Measurements from ENCODE around the gene OR52E6.

Gene OR52E6

DNA sequence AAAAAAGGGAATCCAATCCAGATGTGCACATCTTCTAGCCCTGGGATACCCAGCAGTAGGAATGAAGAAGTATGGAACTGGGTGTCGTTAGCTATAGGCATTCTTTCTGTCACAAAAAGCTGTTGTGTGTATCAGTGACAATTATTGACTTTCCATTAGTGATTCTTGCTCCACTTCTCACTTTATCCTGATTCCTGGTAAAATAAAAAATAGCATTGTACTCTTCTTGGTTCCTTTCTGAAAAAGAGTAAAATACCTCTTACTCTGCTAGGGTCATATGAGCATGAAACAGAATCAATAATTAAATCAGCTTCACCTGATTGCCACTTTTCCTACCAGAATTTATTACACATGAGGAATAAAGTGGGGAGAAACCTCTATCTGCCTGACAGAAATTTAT is at the start of gene OR52E6:
Gene OR52E6 (minus strand): TSS at position 101 of the 400 bp plus-strand sequence. CDS start 0 bp downstream, at position 101.
- DNase-seq, result no peak

DNA sequence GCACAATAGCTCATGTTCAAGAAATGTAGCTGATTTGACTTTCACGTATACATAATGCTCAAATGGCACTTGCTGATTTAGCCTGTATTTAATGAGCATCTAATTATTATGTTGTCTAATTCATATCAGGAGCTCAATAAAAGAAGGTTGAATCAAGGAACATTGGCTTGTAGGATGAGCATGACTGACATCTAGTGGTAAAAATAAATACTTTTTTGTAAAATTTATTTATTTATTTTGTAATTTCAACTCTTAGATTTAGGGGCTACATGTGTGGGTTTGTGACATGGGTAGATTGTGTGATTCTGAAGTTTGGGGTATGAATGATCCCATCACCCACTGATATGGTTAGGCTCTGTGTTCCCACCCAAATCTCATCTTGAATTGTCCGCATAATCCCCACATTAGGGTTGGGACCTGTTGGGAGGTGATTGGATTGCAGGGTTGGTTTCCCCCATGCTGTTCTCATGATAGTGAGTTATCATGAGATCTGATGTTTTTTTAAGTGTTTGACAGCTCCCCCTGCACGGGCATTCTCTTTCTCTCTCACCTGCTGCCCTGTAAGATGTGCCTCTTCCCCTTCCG is 49.6 kb upstream of the OR52E6 start:
- DNase-seq, result no peak

DNA sequence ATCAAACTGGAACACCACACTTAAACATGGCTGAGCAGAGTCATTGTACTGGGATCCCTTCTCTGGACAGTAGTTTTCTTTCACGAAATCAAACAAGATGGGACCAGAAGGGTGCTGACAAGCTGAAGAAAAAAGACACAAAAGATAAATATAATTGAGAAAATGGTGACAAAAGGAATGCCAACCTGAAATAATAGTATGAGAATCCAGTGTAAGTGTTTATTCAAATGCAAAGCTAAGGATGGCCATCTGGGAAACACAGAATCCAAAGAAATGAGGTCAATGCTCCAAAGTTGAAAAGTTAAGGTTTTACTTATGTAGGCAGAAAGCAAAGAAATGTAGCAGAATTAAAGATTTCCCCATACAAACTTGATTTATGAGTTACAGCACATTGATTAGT is 46.0 kb upstream of the OR52E6 start:
- no peak for DNase-seq

DNA sequence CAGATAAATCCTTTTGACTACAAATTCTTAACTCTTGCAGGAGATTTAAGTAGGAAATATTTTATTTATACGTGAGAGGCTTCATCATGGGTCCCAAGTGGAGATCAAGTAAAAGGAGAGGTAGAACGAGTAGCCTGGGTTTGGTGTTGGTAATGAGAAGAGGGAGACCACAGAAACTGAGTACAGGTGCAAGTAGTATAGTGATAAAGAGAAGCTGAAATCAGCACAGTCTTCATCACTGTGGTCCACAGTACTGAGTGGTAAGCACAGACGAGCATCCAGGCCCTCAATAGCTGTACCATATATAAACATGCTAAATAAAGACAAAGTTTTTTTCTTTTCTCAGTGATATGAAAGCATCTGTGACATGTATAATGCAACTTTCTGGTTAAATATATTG is 45.5 kb upstream of the OR52E6 start:
- no peak for DNase-seq

DNA sequence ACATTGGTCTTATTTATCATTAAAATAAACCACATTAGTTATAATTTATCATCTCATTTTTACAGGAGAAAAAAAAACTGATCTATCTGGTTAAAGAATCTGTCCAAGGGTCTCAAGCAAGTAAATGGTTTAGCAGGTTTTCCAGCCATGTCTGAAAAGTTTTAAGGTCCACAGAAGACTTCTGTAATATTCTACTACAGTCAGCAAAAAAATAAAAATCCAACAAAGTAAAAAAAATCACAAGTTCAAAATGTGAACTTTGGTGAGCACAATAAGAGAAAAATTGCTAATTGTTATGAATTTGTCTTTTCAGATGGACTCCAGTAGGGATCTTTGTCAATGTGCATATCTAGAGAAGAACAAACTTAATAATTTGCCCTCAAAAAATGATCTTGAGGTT is 40.1 kb upstream of the OR52E6 start:
- no peak for DNase-seq

DNA sequence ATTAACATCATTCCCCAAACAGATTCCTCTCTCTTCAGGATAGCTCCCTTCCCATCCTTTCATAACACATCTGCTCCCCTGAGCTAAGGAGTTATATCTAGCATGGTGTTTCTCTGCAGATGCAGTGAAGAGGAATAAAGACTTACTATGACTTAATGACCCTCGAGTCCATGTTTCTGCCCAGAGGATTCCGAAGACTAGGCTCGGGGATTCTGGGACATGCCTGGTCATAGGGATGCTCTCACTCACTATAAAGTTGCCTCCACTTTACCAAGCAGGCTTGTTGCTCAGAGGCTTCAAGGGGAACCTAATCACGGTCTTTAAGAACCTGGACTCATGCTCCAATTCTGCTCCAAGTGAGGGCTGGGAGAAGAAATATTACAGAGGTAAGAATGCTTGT is 38.6 kb upstream of the OR52E6 start, which contains the start of gene OR52E4:
Gene OR52E4 (plus strand): TSS at position 301 of the 400 bp plus-strand sequence. CDS start 3,664 bp downstream, outside the sequence.
- no peak for DNase-seq

DNA sequence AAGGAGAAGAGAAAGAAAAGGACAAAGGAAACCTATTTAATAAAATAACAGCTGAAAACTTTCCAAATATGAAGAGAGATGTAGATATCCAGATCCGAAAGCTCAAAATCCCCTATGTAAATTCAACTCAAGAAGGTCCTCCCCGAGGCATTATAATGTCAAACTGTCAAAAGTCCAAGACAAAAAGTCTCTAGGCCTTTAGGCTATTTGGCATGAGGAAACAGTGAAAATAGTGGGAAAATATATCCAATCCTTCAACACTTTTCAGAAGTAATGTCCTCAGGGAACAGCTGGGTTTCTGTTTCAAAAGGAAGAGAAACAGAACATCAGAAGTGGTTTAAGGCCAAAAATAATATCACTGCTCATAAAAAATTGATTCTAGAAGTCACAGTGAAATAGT is 36.9 kb upstream of the OR52E6 start:
- DNase-seq, result no peak

DNA sequence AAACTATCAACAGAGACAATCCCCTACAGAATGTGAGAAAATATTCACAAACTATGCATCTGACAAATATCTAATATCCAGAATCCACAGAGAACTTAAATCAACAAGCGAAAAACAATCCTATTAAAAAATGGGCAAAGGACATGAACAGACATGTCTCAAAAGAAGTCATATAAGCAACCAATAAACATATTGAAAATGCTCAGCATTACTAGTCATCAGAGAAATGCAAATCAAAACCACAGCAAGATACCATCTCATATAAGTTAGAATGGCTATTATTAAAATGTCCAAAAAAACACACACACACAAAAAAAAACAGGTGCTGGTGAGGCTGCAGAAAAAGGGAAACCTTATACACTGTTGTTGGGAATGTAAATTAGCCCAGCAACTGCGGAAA is 24.1 kb upstream of the OR52E6 start:
- DNase-seq, result no peak

DNA sequence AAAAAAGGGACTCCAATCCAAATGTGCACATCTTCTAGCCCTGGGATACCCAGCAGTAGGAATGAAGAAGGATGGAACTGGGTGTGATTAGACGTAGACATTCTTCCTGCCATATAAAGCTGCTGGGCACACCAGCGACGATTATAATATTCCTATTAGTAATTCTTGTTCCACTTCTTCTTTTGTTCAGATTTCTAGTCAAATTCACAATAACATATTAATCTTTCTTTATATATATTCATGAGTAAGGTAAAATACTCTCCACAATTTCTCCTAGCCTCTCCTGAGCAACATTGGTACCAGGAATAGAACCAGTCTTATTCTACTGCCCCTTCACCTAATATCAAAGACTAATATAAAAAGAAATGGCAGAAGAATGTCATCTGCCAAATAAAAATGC is 15.9 kb upstream of the OR52E6 start, which contains the start of gene OR52E8:
Gene OR52E8 (minus strand): TSS at position 101 of the 400 bp plus-strand sequence. CDS start 0 bp downstream, at position 101.
- DNase-seq, result no peak

DNA sequence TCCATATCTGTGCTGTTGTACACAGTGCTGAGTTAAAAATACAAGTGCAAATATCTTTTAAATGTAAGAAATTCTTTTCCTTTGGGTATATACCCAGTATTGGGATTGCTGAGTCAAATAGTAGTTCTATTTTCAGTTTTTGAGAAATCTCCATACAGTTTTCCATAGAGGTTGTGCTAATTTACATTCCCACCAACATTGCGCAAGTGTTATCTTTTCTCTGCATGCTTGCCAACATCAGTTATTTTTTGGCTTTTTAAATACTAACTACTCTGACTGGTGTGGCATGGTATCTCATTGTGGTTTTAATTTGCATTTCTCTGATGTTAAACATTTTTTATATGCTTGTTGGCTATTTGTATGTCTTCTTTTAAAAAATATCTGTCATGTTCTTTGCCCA is 9.3 kb upstream of the OR52E6 start:
- DNase-seq, result no peak

DNA sequence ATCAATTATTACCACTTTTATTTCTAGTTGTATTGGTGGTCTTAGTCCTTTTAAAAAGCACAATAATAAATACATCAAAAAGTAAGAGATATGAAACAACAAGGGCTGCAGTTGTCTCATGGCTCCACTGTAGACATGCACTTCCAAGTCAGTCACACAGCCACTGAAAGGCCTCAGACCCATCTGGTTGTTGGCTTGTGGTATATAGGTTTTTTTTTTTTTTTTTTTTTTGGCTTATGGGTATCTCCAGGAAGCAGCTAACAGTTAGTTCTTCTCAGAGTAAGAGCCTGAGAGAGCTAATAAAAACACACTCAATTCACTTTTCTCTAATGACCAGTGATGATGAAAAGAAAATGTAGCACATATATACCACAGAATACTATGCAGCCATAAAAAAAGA is 6.0 kb upstream of the OR52E6 start:
- no peak for DNase-seq

DNA sequence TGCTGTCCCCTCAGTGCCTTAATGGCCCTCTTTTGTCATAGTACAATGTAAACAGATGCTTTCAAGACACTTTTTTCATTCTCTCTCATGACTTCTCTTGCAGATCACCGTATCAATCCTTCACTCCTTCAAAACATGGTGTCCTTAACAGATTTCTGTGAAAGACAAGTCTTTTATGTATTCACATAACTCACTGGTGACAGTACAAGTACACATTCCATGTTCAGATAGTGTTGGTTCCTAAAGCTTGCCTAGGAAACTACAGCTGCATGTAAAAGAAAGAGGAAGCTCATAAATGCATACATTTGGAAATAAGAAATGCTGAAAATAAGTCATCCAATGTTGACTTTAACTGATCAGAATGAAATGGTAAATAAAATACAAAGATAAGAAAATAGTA is 5.0 kb upstream of the OR52E6 start:
- no peak for DNase-seq

DNA sequence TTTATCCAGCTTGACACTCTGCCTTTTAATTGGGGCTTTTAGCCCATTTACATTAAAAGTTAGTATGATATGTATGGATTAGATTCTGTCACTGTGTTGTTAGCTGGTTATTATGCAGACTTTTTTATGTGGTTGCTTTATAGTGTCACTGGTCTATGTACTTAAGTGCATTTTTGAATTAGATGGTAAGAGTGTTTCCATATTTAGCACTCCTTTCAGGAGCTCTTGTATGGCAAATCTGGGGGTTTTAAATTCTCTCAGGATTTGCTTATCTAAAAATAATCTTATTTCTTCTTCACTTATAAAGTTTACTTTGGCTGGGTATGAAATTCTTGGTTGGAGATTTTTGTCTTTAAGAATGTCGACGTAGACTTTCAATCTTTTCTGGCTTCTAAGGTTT is 4.0 kb downstream of the OR52E6 start:
- no peak for DNase-seq

DNA sequence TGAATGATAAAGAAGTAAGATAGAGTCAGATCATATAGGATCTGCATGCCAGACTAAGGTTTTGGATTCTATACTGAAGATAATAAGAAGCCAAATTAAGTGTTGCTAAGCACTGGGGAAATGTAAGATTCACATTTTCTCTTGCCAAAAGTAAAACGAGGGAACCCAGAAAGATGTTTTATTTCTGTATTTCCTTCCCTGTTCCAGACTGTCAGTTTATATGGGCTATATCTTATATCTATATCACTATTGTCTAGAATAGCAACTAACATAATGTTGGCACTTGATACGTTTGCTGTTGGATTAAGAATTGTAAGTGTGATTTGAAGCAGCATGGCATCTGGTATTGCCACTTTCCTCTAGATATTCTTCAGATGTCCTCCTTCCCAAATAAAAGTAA is 8.3 kb downstream of the OR52E6 start:
- DNase-seq, result no peak

DNA sequence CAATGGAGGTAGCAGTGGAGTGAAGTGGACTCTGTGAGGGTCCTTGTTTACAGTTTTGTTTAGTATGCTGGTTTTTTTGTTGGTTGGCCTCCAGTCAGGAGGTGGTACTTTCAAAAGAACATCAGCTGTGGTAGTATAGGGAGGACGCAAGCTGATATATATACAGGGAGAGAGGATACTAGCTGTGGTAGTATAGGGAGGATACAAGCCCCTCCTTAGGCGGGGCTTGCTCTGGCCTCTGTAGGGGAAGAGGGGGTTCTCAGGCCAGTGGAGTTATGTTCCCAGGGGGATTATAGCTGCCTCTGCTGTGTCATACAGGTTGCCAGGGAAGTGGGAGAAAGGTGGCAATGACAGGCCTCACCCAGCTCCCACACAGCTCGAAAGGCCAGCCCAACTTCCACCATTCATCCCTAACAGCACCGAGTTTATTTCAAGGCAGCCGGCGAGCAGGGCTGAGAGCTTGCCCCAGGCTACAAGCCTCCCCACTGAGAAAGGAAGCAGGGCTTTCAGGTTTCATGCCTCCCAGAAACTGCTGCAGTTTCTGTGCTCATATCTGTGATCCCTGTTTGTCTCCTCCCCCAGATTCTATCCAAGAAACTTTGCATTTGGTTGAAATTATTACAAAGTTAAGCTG is 10.4 kb downstream of the OR52E6 start:
- DNase-seq, result no peak

DNA sequence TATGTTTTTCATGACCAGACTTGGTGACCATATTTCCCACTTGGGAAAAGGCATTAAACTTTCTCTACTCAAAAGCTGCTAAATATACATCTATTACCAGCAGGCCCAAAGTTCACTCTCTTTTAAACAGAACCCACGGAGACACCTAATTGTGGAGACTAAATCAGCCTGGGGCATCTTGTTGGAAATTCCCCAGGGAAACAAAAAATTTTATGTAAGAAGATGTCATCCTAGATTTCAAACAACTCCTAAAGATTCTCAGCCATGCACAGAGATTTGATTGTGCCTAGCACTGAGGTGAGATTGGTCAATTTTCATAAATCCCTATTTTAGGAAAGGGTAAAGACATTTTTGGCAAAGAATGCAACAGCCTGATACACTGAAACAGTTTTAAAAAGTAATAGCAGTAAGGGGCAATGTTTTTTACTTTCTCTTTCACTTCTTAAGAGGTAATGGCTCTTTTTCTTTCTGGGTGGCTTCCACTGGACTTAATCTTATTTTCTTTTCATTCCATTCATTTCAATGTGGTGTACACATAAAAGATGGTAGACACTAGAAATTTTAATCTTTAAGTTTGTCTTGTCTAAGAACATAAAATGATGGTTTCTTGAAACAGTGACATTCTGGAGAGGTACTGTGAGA is 23.3 kb downstream of the OR52E6 start:
- no peak for DNase-seq

DNA sequence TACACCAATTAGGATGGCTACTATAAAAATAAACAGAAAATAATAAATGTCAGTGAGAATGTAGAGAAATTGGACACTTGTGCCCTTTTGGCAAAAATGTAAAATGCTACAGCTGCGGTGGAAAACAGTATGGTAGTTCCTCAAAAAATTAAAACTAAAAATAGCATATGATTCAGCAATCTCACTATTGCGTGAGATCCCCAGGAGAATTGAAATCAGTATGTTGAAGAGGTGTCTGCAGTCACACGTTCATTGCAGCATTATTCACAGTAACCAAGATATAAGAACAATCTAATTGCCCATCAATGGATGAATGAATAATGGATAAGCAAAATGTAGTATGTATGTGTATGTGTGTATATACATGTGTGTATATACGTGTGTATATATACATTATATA is 26.2 kb downstream of the OR52E6 start:
- no peak for DNase-seq

DNA sequence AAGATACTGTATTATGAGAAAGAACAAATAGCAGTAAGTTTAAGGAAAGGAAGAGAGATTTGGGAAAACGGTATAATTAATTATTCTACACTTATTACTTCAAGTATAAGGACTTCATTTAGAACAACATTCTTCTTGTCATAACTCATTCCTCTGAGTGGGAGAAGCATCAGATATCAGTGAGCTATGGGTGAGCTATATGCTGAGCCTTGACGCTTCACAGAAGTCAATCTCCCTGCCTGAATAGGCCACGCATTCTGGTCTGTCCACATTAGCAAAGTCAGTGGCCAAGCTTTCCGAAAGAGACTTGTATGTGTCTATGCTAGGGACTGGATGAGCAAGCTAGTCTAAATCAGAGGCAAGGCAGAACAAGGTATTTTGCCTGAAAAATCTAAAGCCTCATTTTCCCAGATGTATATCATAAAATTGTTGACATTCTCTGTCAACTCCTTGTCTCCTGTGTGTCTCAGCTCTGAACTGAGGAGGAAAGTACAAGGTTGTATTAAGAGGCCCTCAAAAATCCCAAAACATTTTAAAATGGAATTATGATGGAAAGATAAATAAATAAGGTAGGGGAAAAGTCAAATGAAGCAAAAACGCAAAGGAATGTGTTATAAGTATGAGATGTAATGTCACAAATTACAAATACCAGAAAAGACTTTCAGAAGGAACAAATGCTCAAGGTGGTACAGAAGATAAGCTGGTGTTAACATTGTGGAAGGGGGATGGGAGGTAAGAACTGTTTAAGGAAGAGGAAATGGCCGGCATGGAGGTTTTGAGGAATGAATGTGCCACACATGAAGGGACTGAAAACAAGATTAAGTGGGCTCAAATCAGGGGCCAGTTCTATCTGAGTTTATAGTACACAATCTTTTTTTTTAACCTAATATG is 31.5 kb downstream of the OR52E6 start:
- DNase-seq, result no peak

DNA sequence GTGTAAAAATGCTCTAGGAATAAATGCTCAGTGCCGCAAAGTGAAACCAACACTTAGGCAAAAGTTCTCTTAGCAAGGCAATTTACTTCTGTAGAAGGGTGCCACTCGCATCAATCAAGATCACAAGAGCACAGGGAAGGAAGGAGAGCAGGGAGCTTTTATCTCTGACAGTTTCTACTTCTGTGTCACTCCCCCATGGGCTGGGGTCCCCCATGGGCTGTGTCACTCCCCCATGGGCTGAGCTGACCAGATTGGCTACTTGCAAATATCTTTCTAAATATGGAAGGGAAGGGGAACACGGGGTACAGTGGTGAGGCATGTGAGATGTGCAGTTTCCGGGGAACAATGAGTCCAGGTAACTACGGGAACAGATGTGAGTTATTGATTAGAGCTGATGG is 32.6 kb downstream of the OR52E6 start:
- no peak for DNase-seq

DNA sequence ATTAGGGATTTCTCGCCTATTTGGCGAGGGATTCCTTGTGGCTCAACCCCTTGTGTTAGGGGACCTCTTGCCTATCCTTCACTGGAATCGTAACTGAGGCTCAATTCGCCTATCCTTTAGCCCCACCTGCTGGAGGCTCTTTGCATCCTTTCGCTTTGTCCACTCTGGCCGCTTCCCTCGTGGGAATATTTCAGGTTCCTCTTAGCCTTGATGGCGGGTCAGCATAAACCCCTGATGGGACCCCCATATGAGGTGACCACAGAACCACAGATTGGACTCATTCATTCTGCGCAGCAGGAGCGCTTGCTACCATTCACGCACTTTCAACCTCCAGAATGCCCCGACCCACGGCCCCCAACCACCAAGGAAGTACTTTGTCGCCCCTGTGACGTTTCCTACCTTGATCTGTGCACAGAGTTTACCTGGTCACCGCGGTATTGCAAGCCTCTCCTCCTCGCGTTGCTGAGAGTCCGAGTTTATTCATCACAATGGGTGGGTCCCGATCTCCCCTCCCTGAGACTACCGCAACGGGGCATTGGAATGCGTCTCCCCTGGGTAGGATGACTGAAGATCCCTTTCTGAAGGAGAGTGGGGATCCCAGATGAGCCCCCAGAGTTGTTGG is 33.1 kb downstream of the OR52E6 start, which contains the start of gene OR52N2:
Gene OR52N2 (plus strand): TSS at position 425 of the 622 bp plus-strand sequence. CDS start 11,412 bp downstream, outside the sequence.
- DNase-seq, result no peak

DNA sequence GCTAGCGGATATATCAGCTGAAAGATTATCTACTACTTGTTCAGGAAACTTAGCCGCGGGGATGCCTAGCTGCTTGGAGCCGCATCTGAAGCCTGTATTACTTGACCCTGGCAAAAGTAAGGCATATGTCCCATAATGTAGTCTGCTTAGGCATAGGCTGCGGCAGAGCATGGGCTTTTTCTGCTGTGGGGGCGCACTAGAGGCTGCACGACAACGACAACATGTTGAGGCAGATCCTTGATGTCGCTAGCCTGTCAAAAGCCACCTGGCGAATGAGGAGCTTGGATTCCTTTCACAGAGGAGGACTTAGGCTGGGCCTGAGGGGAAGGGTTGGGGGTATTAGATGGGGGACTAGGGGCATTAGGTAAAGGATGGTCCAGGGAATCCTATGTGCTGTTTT is 34.1 kb downstream of the OR52E6 start:
- DNase-seq, result no peak

DNA sequence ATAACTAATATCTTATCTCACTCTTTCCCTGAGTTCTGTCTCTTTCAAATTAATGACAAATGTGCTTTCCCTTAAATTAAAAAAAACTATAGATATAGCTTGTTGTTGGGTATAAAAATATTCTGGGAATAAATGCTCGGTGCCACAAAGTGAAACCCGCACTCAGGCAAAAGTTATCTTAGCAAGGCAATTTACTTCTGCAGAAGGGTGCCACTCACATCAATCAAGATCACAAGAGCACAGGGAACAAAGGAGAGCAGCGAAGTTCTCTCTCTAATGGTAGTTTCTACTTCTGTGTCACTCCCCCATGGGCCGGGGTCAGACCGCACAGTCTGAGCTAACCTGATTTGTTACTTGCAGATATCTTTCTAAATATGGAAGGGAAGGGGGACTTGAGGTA is 37.7 kb downstream of the OR52E6 start:
- DNase-seq, result no peak

DNA sequence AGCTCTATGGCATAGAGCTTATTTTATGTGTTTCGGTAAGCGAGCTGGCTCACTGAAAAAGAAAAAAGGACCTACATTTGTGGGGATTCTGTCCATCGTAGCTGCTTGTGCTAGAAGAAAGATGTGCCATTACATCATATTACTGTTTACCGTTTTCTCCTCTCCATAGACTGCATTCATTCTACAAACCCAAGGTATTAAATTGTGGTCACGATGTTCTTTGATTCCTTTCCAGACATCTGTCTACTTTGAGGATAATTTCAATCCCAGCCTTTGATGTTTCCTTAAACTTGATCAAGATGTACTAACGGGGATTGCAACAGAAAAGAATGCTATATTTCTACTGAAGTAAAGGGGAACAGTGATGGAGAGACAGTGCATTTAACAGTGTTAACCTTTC is 45.2 kb downstream of the OR52E6 start:
- DNase-seq, result no peak

Data from NCI-H510A (cell line).